ENCODE data around the gene HOXA11. TPM values are rescaled to one million over a fixed set of nuclear protein-coding genes. Genes with fewer than 3 reads are reported as not detected.

The HOXA11 gene
- total RNA-seq, 2 experiments from 2014 or later = 0.10 TPM; not detected in 1

DNA sequence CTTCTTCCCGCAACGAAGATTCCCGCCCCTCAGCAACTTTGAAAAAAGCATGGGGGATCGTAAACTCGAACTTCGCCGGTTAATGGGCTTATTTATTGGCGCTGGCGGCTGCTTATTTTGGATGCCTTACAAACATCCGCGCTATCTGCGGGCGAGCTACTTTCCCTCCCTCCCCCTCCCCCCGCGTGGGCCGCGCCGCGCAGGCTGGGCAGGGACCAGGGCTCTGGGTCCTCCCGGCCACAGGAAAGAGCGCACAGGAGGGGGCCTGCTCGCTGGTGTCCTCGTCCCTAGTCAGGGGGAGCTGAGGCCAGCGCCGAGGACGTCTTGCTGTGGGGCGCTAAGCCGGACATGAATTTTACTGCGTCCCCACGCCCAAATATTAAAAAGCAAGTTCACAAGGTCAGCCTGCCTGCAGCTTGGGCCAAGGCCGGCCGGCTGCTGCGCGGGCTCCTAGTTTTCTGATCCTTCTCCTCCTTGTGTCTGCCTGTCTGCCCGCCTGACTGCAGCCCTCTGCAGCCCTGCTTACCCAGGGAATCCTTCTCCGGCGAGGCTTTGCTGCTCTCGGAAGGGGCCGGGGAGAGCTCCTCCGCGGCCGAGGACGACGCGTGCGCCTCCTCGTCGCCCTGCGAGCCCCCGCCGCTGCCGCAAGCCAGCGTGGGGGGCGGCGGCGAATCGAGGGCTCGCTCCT lies 12.1 kb downstream of the HOXA11 start:
- Mint-ChIP-seq H3K4me3 (peak overlapping the region; percentile 14), H3K4me1 (peaks cover 16% of the 10 kb centered on the region), H3K9me3 (no peaks in the 10 kb centered on the region), H3K36me3 (no peaks in the 10 kb centered on the region), H3K27me3 (peaks cover 82% of the 10 kb centered on the region), H3K27ac (no peak overlapping the region)
- DNase-seq = no peak

GRCh38 chr7:27172315-27172774 lies 12.7 kb downstream of the HOXA11 start:
- Mint-ChIP-seq H3K36me3 (no peaks in the 10 kb centered on the region), H3K9me3 (no peaks in the 10 kb centered on the region), H3K4me1 (peaks cover 16% of the 10 kb centered on the region), H3K27me3 (peaks cover 82% of the 10 kb centered on the region), H3K27ac (no peak overlapping the region), H3K4me3 (no peak overlapping the region)
- no peak for DNase-seq

GRCh38 chr7:27171637-27172314 lies 13.3 kb downstream of the HOXA11 start:
- no peak overlapping the region for H3K4me3 Mint-ChIP-seq
- H3K4me1 Mint-ChIP-seq = peaks cover 20% of the 10 kb centered on the region
- no peaks in the 10 kb centered on the region for H3K9me3 Mint-ChIP-seq
- no peak for DNase-seq
- H3K27ac Mint-ChIP-seq = no peak overlapping the region
- H3K36me3 Mint-ChIP-seq = no peaks in the 10 kb centered on the region
- H3K27me3 Mint-ChIP-seq = peaks cover 85% of the 10 kb centered on the region

DNA sequence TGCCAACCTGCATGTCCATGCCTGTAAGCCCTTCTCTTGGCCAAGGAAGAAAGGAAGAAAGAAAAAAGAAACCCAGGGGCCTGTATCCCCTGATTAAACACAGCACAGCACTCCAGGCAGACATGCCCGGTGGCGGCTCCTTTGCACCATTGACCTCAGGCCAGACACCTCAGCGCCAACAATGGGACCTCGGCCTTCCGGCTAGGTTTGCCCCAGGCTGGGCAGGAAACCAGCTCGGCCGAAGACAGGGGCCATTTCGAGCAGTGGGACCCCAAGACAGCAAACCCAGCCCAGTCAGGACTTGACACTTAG lies 13.8 kb downstream of the HOXA11 start:
- H3K27me3 Mint-ChIP-seq = peaks cover 85% of the 10 kb centered on the region
- no peak for DNase-seq
- H3K4me3 Mint-ChIP-seq = no peak overlapping the region
- no peaks in the 10 kb centered on the region for H3K36me3 Mint-ChIP-seq
- peaks cover 23% of the 10 kb centered on the region for H3K4me1 Mint-ChIP-seq
- H3K9me3 Mint-ChIP-seq = no peaks in the 10 kb centered on the region
- no peak overlapping the region for H3K27ac Mint-ChIP-seq

- peaks cover 85% of the 10 kb centered on the region for H3K27me3 Mint-ChIP-seq
- H3K4me3 Mint-ChIP-seq = no peak overlapping the region
- no peaks in the 10 kb centered on the region for H3K9me3 Mint-ChIP-seq
- H3K4me1 Mint-ChIP-seq = peaks cover 24% of the 10 kb centered on the region
- no peak overlapping the region for H3K27ac Mint-ChIP-seq
- DNase-seq = no peak
- no peaks in the 10 kb centered on the region for H3K36me3 Mint-ChIP-seq
These were observed 14.4 kb downstream of the HOXA11 start for GRCh38 chr7:27170426-27171324.

GRCh38 chr7:27169658-27170425 lies 15.2 kb downstream of the HOXA11 start:
- H3K4me3 Mint-ChIP-seq = no peak overlapping the region
- H3K27ac Mint-ChIP-seq = no peak overlapping the region
- H3K36me3 Mint-ChIP-seq = no peaks in the 10 kb centered on the region
- H3K27me3 Mint-ChIP-seq = peaks cover 83% of the 10 kb centered on the region
- no peak for DNase-seq
- H3K9me3 Mint-ChIP-seq = no peaks in the 10 kb centered on the region
- H3K4me1 Mint-ChIP-seq = peaks cover 27% of the 10 kb centered on the region

DNA sequence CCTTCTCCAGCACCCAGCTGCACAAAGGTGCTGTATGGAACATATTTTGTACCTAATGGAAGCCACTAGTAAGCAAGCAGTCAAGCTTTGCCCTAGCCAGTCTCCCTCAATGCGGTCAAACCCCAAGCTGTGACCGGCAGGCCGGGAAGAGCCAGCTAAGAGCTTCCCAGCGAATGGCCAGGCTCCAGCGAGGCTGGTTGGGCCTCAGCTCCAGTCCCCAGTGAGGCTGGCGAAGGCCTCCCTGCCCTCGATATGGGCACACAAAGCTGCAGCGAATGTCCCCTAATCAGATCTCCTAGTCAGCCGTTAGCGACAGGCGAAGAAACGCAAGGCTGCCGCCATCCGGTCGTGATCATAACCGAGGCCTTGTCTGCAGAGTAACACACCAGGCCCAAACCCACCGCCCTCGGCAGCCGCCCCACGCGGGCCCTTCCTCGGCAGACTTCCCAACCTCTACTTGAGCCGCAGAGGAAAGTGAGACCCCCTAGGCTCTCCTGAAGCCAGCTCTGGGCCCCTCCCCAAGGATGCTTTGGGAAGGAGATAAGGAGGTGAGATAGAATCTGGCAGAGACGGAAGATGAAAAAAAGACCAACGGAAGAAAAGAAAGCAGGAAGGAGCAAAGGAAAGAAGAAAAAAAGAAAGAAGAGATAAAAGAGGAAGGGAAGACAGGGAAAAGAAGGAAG lies 16.6 kb downstream of the HOXA11 start:
- Mint-ChIP-seq H3K4me3 (no peak overlapping the region), H3K4me1 (peaks cover 30% of the 10 kb centered on the region), H3K27ac (no peak overlapping the region), H3K27me3 (peaks cover 89% of the 10 kb centered on the region), H3K9me3 (no peaks in the 10 kb centered on the region), H3K36me3 (no peaks in the 10 kb centered on the region)
- no peak for DNase-seq

GRCh38 chr7:27167916-27168264 lies 17.1 kb downstream of the HOXA11 start:
- H3K36me3 Mint-ChIP-seq = no peaks in the 10 kb centered on the region
- H3K9me3 Mint-ChIP-seq = no peaks in the 10 kb centered on the region
- H3K4me3 Mint-ChIP-seq = no peak overlapping the region
- H3K27me3 Mint-ChIP-seq = peaks cover 94% of the 10 kb centered on the region
- H3K4me1 Mint-ChIP-seq = peaks cover 30% of the 10 kb centered on the region
- no peak overlapping the region for H3K27ac Mint-ChIP-seq
- DNase-seq = no peak

- no peaks in the 10 kb centered on the region for H3K36me3 Mint-ChIP-seq
- no peaks in the 10 kb centered on the region for H3K9me3 Mint-ChIP-seq
- peaks cover 25% of the 10 kb centered on the region for H3K4me1 Mint-ChIP-seq
- DNase-seq = no peak
- H3K27me3 Mint-ChIP-seq = peaks cover 96% of the 10 kb centered on the region
- H3K4me3 Mint-ChIP-seq = no peak overlapping the region
- H3K27ac Mint-ChIP-seq = peak overlapping the region; percentile 51
These were observed 18.2 kb downstream of the HOXA11 start for GRCh38 chr7:27166531-27167505.

DNA sequence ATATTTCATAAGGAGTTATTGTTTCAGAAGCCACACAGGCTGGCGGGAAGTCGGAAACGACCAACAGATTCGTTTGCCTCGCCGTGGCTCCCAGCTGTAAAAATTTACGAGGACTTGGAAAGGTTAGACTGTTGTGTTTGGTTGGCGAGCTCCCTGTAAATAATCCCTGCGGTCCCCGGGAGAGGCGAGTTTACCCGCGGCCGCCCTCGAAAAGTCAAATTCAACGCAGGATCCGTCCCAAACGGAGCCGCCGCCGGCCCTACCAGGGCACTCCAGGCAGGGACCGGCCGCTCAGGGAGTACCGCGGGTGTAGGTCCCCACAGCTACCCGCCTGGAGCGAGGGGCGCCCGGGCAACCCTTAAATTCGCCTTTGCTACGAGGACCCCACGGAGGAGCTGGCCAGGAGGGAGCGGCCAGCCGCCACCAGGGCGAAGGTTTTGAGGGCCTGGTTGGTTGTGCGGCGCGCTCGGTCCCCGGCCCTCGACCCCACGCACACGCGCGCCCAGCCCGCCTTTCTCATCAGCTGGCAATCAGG lies 19.0 kb downstream of the HOXA11 start:
- no peak for DNase-seq
- no peak overlapping the region for H3K27ac Mint-ChIP-seq
- H3K27me3 Mint-ChIP-seq = peaks cover 93% of the 10 kb centered on the region

DNA sequence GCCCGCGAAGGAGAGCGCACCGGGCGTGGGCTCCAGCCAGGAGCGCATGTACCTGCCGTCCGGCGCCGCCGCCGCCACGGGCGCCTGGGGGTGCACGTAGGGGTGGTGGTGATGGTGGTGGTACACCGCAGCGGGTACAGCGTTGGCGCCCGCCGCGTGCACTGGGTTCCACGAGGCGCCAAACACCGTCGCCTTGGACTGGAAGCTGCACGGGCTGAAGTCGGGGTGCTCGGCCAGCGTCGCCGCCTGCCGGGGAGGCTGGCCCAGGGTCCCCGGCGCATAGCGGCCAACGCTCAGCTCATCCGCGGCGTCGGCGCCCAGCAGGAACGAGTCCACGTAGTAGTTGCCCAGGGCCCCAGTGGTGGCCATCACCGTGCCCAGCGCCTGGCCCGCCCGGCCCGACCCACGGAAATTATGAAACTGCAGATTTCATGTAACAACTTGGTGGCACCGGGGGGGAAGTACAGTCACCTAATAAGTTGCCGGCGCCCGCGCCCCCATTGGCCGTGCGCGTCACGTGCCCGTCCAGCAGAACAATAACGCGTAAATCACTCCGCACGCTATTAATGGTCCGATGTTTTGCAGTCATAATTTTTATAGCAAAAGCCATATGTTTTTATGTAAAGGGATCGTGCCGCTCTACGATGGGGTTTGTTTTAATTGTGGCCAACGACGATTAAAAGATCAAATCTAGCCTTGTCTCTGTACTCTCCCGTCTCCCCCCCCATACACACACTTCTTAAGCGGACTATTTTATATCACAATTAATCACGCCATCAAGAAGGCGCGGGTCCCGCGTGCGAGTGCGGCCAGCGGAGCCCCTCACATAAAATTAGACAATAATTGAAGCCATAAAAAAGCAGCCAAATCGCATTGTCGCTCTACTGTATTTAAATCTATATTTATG lies 19.7 kb downstream of the HOXA11 start, which contains the start of gene HOXA9:
Gene HOXA9, minus strand, starts transcription at position 449 of the 907 bp plus-strand sequence. Its CDS starts 80 bp downstream, at position 369.
- no peaks in the 10 kb centered on the region for H3K9me3 Mint-ChIP-seq

More for the DNA sequence above, 19.0 kb downstream of the HOXA11 start:
- Mint-ChIP-seq H3K4me3 (no peak overlapping the region), H3K36me3 (no peaks in the 10 kb centered on the region), H3K9me3 (no peaks in the 10 kb centered on the region), H3K4me1 (peaks cover 23% of the 10 kb centered on the region)

GRCh38 chr7:27164367-27165088 lies 20.5 kb downstream of the HOXA11 start:
- Mint-ChIP-seq H3K27ac (peak overlapping the region; percentile 29), H3K4me1 (peaks cover 26% of the 10 kb centered on the region)

More for the DNA sequence above, 19.7 kb downstream of the HOXA11 start, which contains the start of gene HOXA9:
- H3K4me1 Mint-ChIP-seq = peaks cover 24% of the 10 kb centered on the region
- DNase-seq = no peak
- peak within 1 kb of the TSS; percentile 29 for H3K27ac Mint-ChIP-seq
- H3K4me3 Mint-ChIP-seq = peak within 1 kb of the TSS; percentile 66
- peaks cover 91% of the 10 kb centered on the region for H3K27me3 Mint-ChIP-seq
- H3K36me3 Mint-ChIP-seq = no peaks in the 10 kb centered on the region

More at GRCh38 chr7:27164367-27165088, 20.5 kb downstream of the HOXA11 start:
- no peaks in the 10 kb centered on the region for H3K9me3 Mint-ChIP-seq
- no peak for DNase-seq
- H3K27me3 Mint-ChIP-seq = peaks cover 92% of the 10 kb centered on the region
- H3K4me3 Mint-ChIP-seq = no peak overlapping the region
- H3K36me3 Mint-ChIP-seq = no peaks in the 10 kb centered on the region
